ENCODE results near the gene HYI.
"Not testable (repeated sequence)": the region's sequence is repeated elsewhere in the genome, so short reads cannot be mapped to it uniquely, and the experiment has no call there.

GRCh38 chr1:43501806-43502205, 48.1 kb upstream of the HYI start:
- TF ChIP-seq POLR2AphosphoS5 (IDR thresholded peaks at IDR 0.05; ENCODE audit: low read depth); CTCF (IDR thresholded peaks at IDR 0.05; ENCODE audit: insufficient read depth, low read length); SPI1 (IDR thresholded peaks at IDR 0.05; ENCODE audit: borderline replicate concordance, low read depth): not testable (repeated sequence)
